Caki2 (cell line): Measurements from ENCODE around the gene CAPS. TPM values are rescaled to one million over a fixed set of nuclear protein-coding genes. Genes with fewer than 3 reads are reported as not detected.
"Not testable (repeated sequence)": the region's sequence is repeated elsewhere in the genome, so short reads cannot be mapped to it uniquely, and the experiment has no call there.

ENCODE experiments used
- DNase-seq: peaks from one replicate; pipeline ENCODE4 v3.0.0-alpha.2; 2015; ENCODE audit warnings: low read depth
- in situ Hi-C: cut with HindIII; loops from 2 replicates; pipeline ENCODE4 v1.10.0; 2016; ENCODE audit warnings: low sequenced_read_pairs, low pct_unique_long_range_greater_than_20kb, mixed read lengths
- total RNA-seq: library from RNA; depleted of rRNA; stranded (reverse); fragments of >200 nt; shearing (Covaris generic); gene quantifications from 2 replicates; pipeline ENCODE4 v1.2.3, GENCODE V29; 2014; ENCODE audit warnings: low replicate concordance; rRNA removed

The CAPS gene
- total RNA-seq, 1 experiment from 2014 or later = 6.1 TPM

- in situ Hi-C loops, DNase-seq: not testable (repeated sequence)
These were observed 47.6 kb downstream of the CAPS start for GRCh38 chr19:5961641-5961968.

GRCh38 chr19:5961969-5962945 is 48.2 kb downstream of the CAPS start:
- DNase-seq = no peak
- in situ Hi-C loops = no loop called here

GRCh38 chr19:5963259-5963658 is 49.2 kb downstream of the CAPS start:
- in situ Hi-C loops, DNase-seq: not testable (repeated sequence)

GRCh38 chr19:5963855-5964254 is 49.8 kb downstream of the CAPS start:
- in situ Hi-C loops = no loop called here
- no peak for DNase-seq

- no peak for DNase-seq
- in situ Hi-C loops = no loop called here
These were observed 50.9 kb downstream of the CAPS start for GRCh38 chr19:5964816-5965565.

Other genes with a start within 250 kb of the CAPS start
- 71.3 and 130 TPM in 2 replicates for gene MICOS13, start 233.7 kb upstream of the CAPS start, total RNA-seq
- 2.6 and 12.1 TPM in 2 replicates for gene HSD11B1L, start 233.2 kb upstream of the CAPS start, total RNA-seq
- gene RPL36, start 224.0 kb upstream of the CAPS start, total RNA-seq = 598 and 658 TPM in 2 replicates
- gene LONP1, start 194.1 kb upstream of the CAPS start, total RNA-seq = 210 and 213 TPM in 2 replicates
- not detected in 2 replicates for gene CATSPERD, start 193.6 kb upstream of the CAPS start, total RNA-seq
- gene PRR22, start 129.5 kb upstream of the CAPS start, total RNA-seq = 0.47 and 4.6 TPM in 2 replicates
- gene DUS3L, start 123.1 kb upstream of the CAPS start, total RNA-seq = 62.3 and 81.2 TPM in 2 replicates
- 15.0 and 16.7 TPM in 2 replicates for gene NRTN, start 109.2 kb upstream of the CAPS start, total RNA-seq
- not detected in 2 replicates for gene FUT6, start 74.6 kb upstream of the CAPS start, total RNA-seq
- not detected in 2 replicates for gene FUT3, start 62.8 kb upstream of the CAPS start, total RNA-seq
- gene FUT5, start 43.7 kb upstream of the CAPS start, total RNA-seq = not detected in 2 replicates
- 190 and 227 TPM in 2 replicates for gene NDUFA11, start 10.5 kb upstream of the CAPS start, total RNA-seq
- 0.12 and 1.7 TPM in 2 replicates for gene VMAC, start 9.4 kb upstream of the CAPS start, total RNA-seq
- gene RANBP3, start 63.9 kb downstream of the CAPS start, total RNA-seq = 28.9 and 36.3 TPM in 2 replicates
- 2.0 and 5.8 TPM in 2 replicates for gene RFX2, start 196.2 kb downstream of the CAPS start, total RNA-seq
- gene ACSBG2, start 221.4 kb downstream of the CAPS start, total RNA-seq = not detected in 2 replicates